Activated CD8-positive, alpha-beta memory T cell treated with anti-CD3 and anti-CD28 coated beads for 4 hours (primary cell): ENCODE measurements around the gene ANTXR2.
"Not testable (repeated sequence)": the region's sequence is repeated elsewhere in the genome, so short reads cannot be mapped to it uniquely, and the experiment has no call there.

Experiments
- DNase-seq, 2 donors: peaks; one replicate each; pipeline ENCODE4 v3.0.0-alpha.2; 2020; ENCODE audit warnings: low read depth in 2 of 2

The ANTXR2 gene

DNA sequence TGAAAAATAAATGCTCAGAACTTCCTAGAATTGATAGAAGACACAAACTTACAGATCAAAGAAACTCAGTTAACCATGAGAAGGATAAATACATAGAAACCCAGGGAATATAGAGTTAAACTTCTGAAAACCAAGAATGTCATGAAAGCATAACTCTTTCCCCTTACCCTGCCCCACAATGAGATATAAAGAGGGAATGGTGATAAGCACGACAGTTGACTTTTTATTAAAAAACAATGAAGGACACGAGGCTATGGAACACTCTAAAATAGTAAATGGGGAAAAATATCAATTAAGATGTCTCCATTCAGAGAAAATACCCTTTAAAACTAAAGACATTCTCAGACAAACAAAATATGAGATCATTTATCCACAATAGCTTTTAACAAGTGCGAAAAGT, 154.7 kb downstream of the ANTXR2 start:
- no peak for DNase-seq

DNA sequence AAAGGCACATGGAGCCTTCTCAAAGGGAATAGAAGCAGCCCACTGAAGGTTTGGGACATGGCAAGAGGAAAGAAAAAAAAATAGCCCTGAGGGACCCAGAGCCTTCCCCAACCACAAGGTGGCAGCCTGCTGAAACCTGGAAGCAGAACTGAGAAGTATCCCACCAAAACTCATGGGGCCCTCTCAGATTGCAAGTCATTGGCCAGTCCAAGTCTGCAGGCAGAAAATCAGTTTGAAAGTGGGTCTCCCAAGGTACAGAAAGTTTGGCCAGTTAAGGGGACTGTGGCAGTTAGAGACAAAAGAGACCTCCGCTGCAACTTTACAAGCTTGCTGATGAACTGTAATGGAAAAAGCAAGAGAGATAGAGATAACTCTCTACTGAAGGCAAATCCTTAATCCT, 155.8 kb downstream of the ANTXR2 start:
- DNase-seq, result no peak

DNA sequence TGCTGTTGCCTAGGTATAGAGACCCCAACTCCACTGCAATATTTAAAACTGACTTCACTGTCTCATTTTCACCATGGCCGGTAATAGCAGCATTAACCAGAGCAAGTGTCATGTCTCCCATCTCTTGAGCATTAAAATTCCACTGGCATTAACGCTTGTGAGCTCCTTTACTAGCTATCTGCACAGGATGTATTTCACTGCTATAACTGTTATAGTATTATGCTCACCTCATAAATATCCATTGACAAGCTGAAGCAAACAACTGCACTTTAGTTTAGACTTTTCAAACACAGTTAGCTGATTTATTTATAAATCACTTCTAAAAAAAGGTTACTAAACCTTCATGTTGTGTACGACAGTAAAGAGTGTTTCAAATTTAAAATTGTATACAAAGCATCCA, 157.8 kb downstream of the ANTXR2 start:
- DNase-seq, result no peak

DNA sequence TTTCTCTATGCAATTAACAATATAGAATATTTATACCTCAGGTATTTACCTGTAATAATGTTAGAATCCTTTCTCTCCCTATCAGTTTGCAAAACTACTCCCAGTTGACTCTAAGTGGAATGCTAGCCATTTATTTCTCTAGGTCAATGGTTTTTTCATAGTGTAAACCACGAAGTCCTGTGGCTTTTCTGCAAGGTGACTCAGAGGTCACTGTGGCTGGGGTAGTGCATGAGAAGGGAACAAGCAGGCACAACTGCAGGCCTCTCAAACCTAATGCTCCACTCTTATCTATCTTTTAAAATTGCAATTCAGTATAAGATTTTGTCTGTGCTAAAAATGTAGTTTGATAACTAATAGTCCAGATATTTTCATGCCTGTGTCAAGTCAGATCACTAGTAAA, 159.4 kb downstream of the ANTXR2 start:
- no peak for DNase-seq

DNA sequence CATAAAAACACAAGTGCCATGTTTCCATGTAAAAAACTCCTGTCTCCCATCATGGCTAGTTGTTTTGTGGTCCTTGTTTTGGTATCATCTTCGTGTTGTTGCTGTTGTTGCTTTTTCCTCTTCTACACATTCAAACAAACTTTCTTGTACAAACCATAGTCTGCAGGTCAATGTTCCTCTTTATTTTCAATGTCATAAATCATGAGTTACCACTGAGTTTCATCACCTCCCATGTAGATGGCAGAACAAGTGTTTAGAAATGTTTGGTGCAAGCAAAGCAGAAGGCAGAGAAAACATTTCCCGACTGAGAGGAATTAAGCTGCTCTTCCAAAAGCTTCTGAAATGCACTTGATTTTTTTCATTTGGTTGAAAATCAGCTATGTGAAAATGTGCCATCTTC, 166.0 kb downstream of the ANTXR2 start:
- DNase-seq, result no peak

DNA sequence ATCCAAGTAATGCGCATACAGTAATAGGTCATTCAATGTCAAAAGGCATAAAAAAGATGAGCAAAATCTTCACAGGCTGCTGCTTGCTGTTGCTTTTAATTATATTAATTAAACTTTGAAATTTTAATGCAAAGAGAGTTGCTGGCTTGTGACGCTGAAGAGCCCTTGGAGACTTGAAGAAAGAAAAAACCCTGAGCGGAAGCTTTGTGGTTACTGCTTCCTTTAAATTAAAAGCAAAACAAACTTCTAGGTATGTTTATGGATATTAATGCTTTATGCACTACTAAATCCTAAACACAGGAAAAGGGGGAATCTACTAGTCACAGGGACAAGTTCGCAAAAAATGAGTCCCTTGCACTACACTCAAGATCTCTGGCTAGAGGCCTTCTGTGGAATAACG, 166.7 kb downstream of the ANTXR2 start:
- no peak for DNase-seq

DNA sequence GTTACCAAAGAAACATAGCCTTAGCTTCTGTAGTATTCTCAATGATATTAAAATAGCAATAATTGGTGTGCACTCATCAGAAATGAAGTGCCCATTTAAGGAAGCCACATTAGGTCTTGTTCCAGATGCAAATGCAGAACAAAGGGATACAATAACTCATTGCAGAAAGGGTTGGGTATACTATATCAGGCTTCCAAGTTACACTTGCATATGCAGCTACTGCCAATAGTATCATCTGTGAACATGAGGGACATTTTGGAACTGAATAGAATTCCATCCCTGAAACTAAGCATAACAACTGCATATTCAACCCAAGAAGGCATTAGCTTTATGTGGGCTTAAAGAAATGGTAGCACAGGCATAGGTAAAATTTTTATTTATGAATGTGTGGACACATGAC, 167.8 kb downstream of the ANTXR2 start:
- no peak for DNase-seq

DNA sequence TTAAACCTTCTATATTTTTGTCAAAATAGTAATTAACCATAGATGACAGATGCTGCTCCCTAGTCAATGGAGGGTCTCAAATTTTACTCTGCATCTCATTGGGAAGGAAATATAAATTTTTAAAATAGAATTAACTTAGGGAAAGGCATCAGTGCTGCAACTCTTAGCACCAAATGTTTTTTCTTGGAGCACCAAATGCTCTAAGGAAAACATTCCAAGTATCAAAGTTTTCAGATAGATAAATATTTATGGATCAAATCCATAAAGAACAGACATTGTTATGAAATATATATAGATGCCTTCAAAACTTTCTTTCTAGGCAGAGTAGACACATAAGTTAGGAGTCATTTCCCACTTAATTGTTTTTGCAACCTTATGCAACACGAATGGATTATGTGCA, 168.7 kb downstream of the ANTXR2 start:
- no peak for DNase-seq

DNA sequence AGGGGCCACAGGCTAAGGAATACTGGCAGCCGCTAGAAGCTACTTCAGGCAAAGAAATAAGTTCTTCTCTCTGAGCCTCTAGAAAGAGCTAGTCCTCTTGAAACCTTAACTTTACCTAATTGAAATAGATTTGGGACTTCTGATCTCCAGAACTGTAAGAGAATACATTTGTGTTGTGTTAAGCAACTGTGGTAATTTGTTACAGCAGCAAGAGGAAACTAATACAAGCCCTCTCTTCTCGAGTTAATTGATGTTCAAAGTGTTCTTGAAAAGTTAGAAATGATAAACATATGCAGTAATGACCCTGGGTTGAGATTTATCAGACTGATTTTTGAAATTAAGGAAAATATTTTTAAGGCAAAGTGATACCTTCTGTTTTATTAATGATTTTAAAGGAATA, 172.8 kb downstream of the ANTXR2 start:
- DNase-seq, result no peak

DNA sequence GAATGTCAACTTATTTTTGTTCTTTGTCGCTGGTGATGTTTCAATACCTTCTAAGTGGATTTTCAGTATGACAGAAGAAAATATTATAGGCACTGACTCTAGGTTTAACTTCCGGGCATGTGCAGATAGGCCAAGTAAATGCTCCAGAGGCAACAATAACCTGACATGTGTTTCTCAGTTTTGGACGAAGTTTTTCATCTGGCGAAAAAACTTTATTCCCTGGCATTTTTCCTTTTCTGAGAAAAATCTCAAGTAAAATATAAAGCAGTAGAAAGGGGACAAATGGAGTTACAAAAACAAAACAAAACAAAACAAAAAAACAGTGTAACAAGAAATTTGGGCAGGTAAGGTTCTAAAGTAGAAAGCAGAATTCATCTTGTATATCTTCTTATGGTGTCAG, 173.5 kb downstream of the ANTXR2 start:
- no peak for DNase-seq

DNA sequence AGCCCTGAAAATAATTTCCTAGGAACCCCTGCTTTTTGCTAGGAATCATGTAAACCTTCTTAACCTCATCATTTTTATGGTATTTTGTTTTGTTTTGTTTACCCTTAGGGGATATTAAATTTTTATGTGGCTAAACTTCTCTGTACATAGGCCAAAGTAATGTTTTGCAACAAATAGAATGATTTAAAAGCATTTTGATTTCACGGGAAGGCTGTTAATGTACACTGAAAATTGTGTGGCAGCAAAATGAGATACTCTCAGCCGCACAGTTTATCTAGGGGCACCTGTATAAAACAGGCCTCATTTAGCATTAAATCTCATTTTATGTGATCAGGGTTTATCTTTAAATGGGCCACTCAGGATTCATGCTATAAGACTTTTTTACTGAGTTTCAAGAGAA, 175.0 kb downstream of the ANTXR2 start:
- no peak for DNase-seq

DNA sequence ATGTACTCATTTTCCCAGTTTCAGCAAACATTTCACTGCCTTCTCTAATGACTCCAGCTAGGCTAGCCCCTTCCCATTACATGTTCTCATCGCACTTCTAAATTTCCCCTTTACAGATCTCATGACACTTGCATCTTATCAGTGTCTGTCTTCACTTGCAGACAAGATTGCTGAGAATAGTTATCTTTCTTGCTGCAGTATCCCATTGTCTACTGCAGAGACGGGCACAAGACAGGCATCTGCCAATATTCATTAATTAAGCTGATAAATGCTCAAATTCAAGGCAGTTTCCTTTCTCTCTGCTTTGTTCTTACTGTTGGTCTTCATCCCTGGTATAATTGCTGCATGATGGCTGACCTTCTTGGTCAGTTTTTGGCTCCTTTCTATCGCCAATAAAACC, 175.9 kb downstream of the ANTXR2 start:
- no peak for DNase-seq

DNA sequence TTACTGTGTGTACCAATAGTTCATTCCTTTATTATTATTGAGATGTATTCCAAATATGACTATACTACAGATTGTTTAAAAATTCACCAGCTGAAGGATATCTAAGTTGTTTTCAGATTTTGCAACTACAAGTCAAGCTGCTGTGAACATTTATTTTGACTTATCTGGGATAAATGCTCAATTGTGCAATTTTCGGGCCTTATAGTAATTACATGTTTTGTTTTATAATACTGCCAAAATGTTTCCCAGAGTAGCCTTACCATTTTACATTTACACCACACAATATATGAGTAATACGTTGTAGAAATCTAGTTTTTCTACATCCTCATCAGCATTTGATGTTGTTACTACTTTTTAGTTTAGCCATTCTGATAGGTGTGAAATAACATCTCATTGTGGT, 179.6 kb downstream of the ANTXR2 start:
- DNase-seq, result no peak

DNA sequence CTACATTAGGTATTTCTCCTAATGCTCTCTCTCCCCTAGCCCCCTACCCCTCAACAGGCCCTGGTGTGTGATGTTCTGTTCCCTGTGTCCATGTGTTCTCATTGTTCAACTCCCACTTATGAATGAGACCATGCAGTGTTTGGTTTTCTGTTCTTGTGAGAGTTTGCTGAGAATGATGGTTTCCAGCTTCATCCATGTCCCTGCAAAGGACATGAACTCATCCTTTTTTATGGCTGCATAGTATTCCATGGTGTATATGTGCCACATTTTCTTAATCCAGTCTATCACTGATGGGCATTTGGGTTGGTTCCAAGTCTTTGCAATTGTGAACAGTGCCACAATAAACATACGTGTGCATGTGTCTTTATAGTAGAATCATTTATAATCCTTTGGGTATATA, 184.0 kb downstream of the ANTXR2 start:
- not testable (repeated sequence) for DNase-seq

DNA sequence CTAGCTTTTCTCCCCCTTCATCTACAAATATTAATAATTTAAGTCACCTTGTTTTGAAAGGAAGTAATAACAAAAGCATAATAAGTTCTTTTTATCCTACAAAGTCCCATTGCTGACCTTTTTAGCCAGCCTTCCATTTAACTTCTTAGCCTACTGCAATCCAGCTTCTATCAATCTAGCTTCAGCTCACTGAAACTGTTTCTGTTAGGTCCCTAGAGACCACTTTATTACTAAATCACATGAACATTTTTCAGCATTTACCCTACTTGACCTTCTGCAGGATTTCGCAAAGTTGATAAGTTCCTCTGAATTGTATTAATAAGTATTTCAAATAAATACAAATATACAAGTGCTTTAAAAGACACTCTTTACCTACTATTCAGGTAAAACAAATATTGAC, 186.5 kb downstream of the ANTXR2 start:
- DNase-seq, result no peak

DNA sequence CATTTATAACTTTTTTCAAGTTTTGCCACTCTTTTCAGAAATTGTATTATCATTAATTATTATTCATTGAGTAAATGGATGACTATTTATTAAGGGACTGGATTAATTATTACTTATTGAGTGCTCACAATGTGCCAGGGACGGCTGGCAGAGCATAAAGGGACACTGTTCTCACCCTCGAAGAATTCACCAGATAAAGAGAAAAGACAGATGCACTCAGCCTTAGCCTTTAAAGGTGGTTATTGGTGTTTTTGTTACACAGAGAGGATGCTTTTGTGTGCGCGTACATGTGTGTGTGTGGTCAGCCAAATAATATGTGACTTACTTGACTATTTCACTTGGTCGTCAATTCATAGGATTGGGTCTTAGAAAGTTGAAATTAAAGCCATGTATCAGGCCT, 187.0 kb downstream of the ANTXR2 start:
- DNase-seq, result no peak

DNA sequence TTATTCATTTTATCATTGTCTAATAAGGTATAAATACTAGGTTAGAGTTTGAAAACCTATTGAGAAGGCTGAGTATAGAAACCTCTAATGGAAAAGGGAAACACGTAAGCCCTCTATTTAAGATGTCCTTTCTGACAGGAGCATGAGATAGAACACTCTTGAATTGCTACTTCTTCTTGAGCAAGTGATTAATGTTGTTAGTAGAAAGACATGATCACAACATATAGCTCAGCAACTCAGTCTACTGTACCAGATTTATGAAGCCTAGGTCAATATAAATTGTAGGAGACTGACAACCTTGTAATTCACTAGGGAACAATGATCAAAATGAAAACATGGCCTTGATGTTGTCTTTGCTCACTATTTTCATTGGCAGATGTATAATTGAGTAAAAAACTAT, 189.7 kb downstream of the ANTXR2 start:
- DNase-seq, result no peak

DNA sequence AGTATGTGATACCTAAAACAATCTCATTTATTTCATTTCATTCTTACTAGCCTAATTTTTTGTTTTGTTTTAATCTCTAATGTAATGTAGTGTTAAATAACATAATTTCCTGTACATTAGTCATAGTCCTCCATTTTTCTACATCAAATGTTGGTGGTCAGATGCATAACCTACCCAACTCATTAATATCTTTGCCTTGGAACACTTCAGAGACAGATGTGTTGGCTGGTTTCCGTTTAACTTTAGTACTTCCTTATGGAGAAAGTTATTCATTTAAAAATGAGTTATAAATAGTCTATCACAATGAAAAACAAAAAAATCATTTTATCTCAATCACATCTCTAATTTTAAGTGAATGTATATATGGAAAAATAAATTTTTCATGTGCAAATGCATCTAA, 190.2 kb downstream of the ANTXR2 start:
- no peak for DNase-seq

DNA sequence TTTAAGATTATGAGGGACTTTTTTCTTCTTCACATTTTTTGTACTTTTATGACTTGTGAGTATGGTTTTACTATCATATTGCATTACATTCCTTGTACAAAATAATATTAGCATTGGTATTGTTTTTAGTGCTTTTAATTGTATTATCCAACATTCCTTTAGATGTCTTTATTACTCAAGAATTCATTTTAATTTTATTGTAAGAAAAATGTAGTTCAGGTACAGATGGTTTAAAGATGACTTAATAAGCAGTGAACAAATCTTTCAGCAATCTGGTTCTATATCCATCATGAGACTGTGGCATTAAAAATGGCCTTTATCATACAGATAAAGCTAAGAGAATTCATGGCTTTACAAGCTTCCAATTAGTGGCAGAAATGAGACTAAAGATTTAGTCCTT, 191.6 kb downstream of the ANTXR2 start:
- DNase-seq, result no peak

DNA sequence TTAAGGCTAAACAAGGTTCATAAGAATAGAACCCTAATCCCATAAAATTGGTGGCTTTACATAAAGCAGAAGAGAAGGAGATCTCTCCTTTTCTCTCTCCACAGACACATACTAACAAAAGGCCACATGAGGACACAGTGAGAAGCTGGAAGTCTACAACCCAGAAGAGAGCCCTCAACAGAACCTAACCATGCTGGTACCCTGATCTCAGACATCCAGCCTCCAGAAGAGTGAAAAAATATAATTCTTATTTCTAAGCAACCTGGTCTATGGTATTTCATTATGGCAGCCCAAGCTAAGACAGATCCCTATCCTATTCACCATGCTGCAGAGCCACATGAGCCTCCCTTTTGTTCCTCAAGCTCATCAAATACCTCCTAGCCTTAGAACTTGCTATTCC, 195.5 kb downstream of the ANTXR2 start:
- DNase-seq, result no peak

DNA sequence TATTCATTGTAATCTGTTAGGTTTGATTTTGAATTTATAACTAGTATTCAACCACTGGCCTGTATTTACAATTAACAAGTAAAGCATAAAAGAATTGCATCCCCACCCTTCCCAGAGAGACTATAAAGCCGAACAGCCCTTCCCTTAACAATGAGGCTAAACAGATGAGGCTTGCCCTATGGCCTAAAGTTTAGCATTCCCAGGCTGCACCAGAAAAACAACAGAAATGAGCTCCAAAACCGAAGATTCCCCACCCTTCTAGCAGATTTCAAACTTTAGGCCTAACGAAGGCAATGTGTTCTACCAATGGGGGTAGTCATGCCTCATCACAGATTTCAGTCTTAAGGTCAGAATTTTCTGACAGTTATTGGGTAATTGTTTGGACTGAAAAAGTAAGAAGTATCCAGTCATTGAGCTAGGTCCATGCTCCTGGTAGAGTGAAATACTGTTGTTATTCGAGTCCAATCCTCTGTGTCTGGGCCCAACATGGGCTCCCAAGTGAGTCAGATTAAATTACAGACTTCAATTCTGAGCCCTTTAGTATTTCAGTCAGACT, 197.6 kb downstream of the ANTXR2 start:
- DNase-seq, result no peak

DNA sequence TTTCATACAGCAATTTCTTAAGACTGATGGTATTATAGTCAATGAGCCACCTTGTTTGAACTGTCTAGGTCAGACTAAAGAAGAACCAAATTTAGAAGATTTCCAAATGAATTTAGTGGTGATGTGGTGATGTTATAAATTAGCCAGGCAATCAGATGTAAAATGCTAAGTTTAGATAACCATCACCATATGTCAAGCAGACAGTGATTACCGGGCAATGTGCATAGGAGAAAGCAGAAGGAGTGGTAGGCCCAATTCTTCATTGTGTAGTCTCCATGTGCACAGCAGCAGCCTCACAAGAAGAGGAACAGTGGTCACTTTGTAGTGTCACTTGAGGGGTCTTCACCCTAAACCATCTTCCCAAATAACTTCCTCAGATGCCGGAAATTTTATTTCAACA, 198.8 kb downstream of the ANTXR2 start:
- no peak for DNase-seq

DNA sequence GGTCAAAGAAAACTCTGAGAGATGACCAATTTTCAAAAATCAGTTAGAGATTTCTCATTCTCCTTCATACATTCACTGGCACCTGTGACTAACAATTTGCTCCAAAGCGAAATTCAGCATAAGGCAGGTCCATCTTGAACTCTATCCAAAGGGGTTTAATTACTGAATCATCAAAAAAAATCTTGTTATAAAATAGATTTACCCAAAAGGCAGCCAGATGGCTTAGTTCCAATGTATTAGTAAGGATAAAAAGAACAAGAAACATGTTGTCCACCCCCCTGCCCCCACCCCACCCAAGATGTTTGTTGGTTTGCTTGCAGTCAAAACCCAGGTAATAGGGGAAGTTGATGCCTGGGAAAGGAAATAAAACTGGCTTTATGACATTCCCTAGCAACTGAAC, 200.3 kb downstream of the ANTXR2 start:
- no peak for DNase-seq

DNA sequence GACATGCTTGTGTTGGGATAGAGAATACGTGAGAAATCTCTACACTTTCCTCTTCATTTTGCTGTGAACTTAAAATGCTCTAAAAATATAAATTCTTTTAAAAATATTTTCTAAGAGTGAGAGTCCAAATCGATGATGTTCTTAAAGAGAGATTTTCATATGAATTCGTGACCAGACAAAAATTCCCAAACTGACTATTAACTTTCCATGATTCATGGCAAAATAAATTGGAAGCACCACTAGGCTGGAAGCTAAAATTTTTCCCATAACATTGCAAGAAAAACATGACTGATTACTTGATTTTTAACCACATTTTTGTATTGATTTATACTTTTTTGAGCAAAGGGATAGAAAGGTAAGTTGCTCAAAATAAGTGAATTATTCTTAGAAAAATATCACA, 201.1 kb downstream of the ANTXR2 start:
- no peak for DNase-seq
